LNCaP clone FGC (cell line): ENCODE measurements around the gene BCL2.

ENCODE experiments used
- DNase-seq: peaks from one replicate; pipeline ENCODE4 v3.0.0-alpha.2; 2011; ENCODE audit warnings: low read depth
- H3K4me3 ChIP-seq: 2 replicates; pipeline ENCODE4 v1.5.1; 2011; ENCODE audit warnings: mild to moderate bottlenecking, low read depth, low read length, control low read depth
- CTCF ChIP-seq: IDR thresholded peaks from 2 replicates; pipeline ENCODE4 v1.5.1; 2012; ENCODE audit warnings: mild to moderate bottlenecking; ENCODE audit not compliant: control insufficient read depth, insufficient read depth; ENCODE audit errors: extremely low read depth

Gene BCL2

GRCh38 chr18:63271881-63272299, 47.7 kb downstream of the BCL2 start:
- no peak overlapping the region for H3K4me3 ChIP-seq
- no peak for TF ChIP-seq CTCF
- DNase-seq, result no peak

- no peak overlapping the region for H3K4me3 ChIP-seq
- TF ChIP-seq CTCF, result no peak
- DNase-seq, result no peak
Observed at GRCh38 chr18:63271148-63271547, 48.4 kb downstream of the BCL2 start.

GRCh38 chr18:63267975-63268721, 51.4 kb downstream of the BCL2 start:
- TF ChIP-seq CTCF, result no peak
- no peak for DNase-seq
- H3K4me3 ChIP-seq, result no peak overlapping the region

- no peak for DNase-seq
- H3K4me3 ChIP-seq, result no peak overlapping the region
- no peak for TF ChIP-seq CTCF
Observed at GRCh38 chr18:63266888-63267790, 52.4 kb downstream of the BCL2 start.

GRCh38 chr18:63265326-63265725, 54.2 kb downstream of the BCL2 start:
- no peak overlapping the region for H3K4me3 ChIP-seq
- no peak for DNase-seq
- TF ChIP-seq CTCF, result no peak

GRCh38 chr18:63264871-63265270, 54.7 kb downstream of the BCL2 start:
- no peak for DNase-seq
- no peak for TF ChIP-seq CTCF
- H3K4me3 ChIP-seq, result no peak overlapping the region
